IMR-90 (cell line): ENCODE data around the gene ZNF853. TPM values are rescaled to one million over a fixed set of nuclear protein-coding genes. Genes with fewer than 3 reads are reported as not detected.

ENCODE experiments used
- ATAC-seq: fragments of 200-7000 bp; cut with Tn5 transposase; 2 replicates; pipeline ENCODE4 v1.9.1; 2020; ENCODE audit warnings: low read depth, mild to moderate bottlenecking, moderate library complexity
- BruUV-seq: library from RNA; stranded (reverse); fragments of 400-500 nt; replicated peaks from 2 replicates; lab custom pipeline; 2021; lab: Mats Ljungman, UMichigan
- CTCF ChIA-PET: fragments of 300-600 bp; formaldehyde crosslinking; extraction: SDS; loops from one replicate; lab custom pipeline; 2021; ENCODE audit warnings: antibody characterized with exemption; lab: Yijun Ruan, JAX
- POLR2A ChIA-PET: fragments of 300-600 bp; sonication (Branson Sonifier 250); formaldehyde crosslinking; loops from one replicate; lab custom pipeline; 2022; ENCODE audit warnings: antibody characterized with exemption; ENCODE audit not compliant: unreplicated experiment; lab: Charles Lee
- DNase-seq: peaks from one replicate; pipeline ENCODE4 v3.0.0; 2013
- H2AFZ ChIP-seq: replicated peaks from 2 replicates; pipeline ENCODE3; 2013; ENCODE audit warnings: low read length, mild to moderate bottlenecking; ENCODE audit not compliant: poor library complexity
- H2AK5ac ChIP-seq: 2 replicates; pipeline ENCODE4 v1.6.1; 2013; ENCODE audit warnings: low read depth, low read length, inconsistent platforms
- H2AK9ac ChIP-seq: replicated peaks from 2 replicates; pipeline ENCODE3; 2013; ENCODE audit warnings: mild to moderate bottlenecking, low read depth, low read length, moderate library complexity; ENCODE audit not compliant: poor library complexity
- H2BK120ac ChIP-seq: 2 replicates; pipeline ENCODE4 v1.6.1; 2013; ENCODE audit warnings: low read depth, low read length, inconsistent platforms
- H2BK15ac ChIP-seq: 3 replicates; pipeline ENCODE4 v1.6.1; 2013; ENCODE audit warnings: low read depth, low read length, inconsistent platforms
- H2BK20ac ChIP-seq: 2 replicates; pipeline ENCODE4 v1.6.1; 2013; ENCODE audit warnings: low read depth, mild to moderate bottlenecking, inconsistent platforms, low read length, moderate library complexity
- H2BK5ac ChIP-seq: 2 replicates; pipeline ENCODE4 v1.6.1; 2013; ENCODE audit warnings: mild to moderate bottlenecking, low read depth, low read length, inconsistent platforms; ENCODE audit not compliant: poor library complexity, severe bottlenecking
- H3K14ac ChIP-seq: replicated peaks from 2 replicates; pipeline ENCODE4 v1.6.1; 2013; ENCODE audit warnings: low read depth, low read length, inconsistent platforms
- H3K18ac ChIP-seq: 2 replicates; pipeline ENCODE4 v1.6.1; 2013; ENCODE audit warnings: low read depth, low read length, control low read depth
- H3K23ac ChIP-seq: 2 replicates; pipeline ENCODE4 v1.6.1; 2013; ENCODE audit warnings: low read depth, low read length, inconsistent platforms
- H3K27ac ChIP-seq: 2 replicates; pipeline ENCODE4 v1.5.1; 2013; ENCODE audit warnings: mild to moderate bottlenecking, control low read depth, low read length; ENCODE audit not compliant: insufficient read depth
- H3K27me3 ChIP-seq: 2 replicates; pipeline ENCODE4 v1.6.1; 2013; ENCODE audit warnings: low read length; ENCODE audit not compliant: control insufficient read depth, insufficient read depth
- H3K36me3 ChIP-seq: 2 replicates; pipeline ENCODE4 v1.6.1; 2013; ENCODE audit warnings: low read length, mixed read lengths; ENCODE audit not compliant: control insufficient read depth, insufficient read depth
- H3K4ac ChIP-seq: 2 replicates; pipeline ENCODE4 v1.6.1; 2013; ENCODE audit warnings: low read depth, low read length, inconsistent platforms
- H3K4me1 ChIP-seq: 2 replicates; pipeline ENCODE4 v1.6.1; 2013; ENCODE audit warnings: low read length, mixed read lengths; ENCODE audit not compliant: control insufficient read depth, insufficient read depth
- H3K4me2 ChIP-seq: 2 replicates; pipeline ENCODE4 v1.6.1; 2013; ENCODE audit warnings: low read depth, mild to moderate bottlenecking, control low read depth, low read length, moderate library complexity
- H3K4me3 ChIP-seq: 2 replicates; pipeline ENCODE4 v1.5.1; 2013; ENCODE audit warnings: low read depth, mild to moderate bottlenecking, control low read depth, low read length, moderate library complexity; ENCODE audit not compliant: insufficient read depth
- H3K56ac ChIP-seq: 2 replicates; pipeline ENCODE4 v1.6.1; 2013; ENCODE audit warnings: low read length, inconsistent platforms; ENCODE audit not compliant: insufficient read depth; ENCODE audit errors: extremely low read depth
- H3K79me1 ChIP-seq, 2 experiments: 2 replicates each; pipeline ENCODE4 v1.6.1; 2013; ENCODE audit warnings: low read length in 2 of 2, inconsistent platforms in 1 of 2, low read depth in 1 of 2
- H3K9ac ChIP-seq: 2 replicates; pipeline ENCODE4 v1.6.1; 2013; ENCODE audit warnings: low read depth, low read length, control low read depth
- H3K9me1 ChIP-seq: 2 replicates; pipeline ENCODE4 v1.6.1; 2013; ENCODE audit warnings: low read length, inconsistent platforms; ENCODE audit not compliant: insufficient read depth
- H3K9me3 ChIP-seq: 2 replicates; pipeline ENCODE4 v1.6.1; 2013; ENCODE audit warnings: low read length; ENCODE audit not compliant: control insufficient read depth, insufficient read depth
- H4K20me1 ChIP-seq: 2 replicates; pipeline ENCODE4 v1.6.1; 2013; ENCODE audit warnings: low read length, inconsistent platforms; ENCODE audit not compliant: insufficient read depth
- H4K5ac ChIP-seq: 2 replicates; pipeline ENCODE4 v1.6.1; 2013; ENCODE audit warnings: mild to moderate bottlenecking, low read depth, low read length, control low read depth
- H4K8ac ChIP-seq, 2 experiments: 2 replicates each; pipeline ENCODE4 v1.6.1; 2013; ENCODE audit warnings: low read depth in 2 of 2, low read length in 2 of 2, control low read depth in 1 of 2, inconsistent platforms in 1 of 2
- H4K91ac ChIP-seq: 2 replicates; pipeline ENCODE4 v1.6.1; 2013; ENCODE audit warnings: low read depth, low read length, inconsistent platforms; ENCODE audit not compliant: insufficient read depth
- BHLHE40 ChIP-seq: fragments of 150-350 bp; IDR thresholded peaks from 2 replicates; pipeline ENCODE4 v1.6.1; 2016; ENCODE audit warnings: mild to moderate bottlenecking, low read depth, low read length
- CEBPB ChIP-seq: IDR thresholded peaks from 2 replicates; pipeline ENCODE4 v1.6.1; 2012; ENCODE audit warnings: low read depth, low read length, improper control_type of control experiment
- CHD1 ChIP-seq: IDR thresholded peaks from 2 replicates; pipeline ENCODE4 v1.6.1; 2012; ENCODE audit warnings: low read depth, low read length, improper control_type of control experiment
- CTCF ChIP-seq: conservative IDR thresholded peaks from 2 replicates; pipeline ENCODE4 v1.5.1; 2012; ENCODE audit warnings: mild to moderate bottlenecking, low read depth, low read length, improper control_type of control experiment
- FOS ChIP-seq: fragments of 150-350 bp; IDR thresholded peaks from 2 replicates; pipeline ENCODE4 v1.6.1; 2016; ENCODE audit warnings: low read depth, low read length
- MAFK ChIP-seq: IDR thresholded peaks from 2 replicates; pipeline ENCODE4 v1.6.1; 2012; ENCODE audit warnings: low read depth, low read length, improper control_type of control experiment
- RAD21 ChIP-seq: IDR thresholded peaks from 2 replicates; pipeline ENCODE4 v1.6.1; 2012; ENCODE audit warnings: low read length, improper control_type of control experiment
- RFX5 ChIP-seq: IDR thresholded peaks from 2 replicates; pipeline ENCODE4 v1.8.0; 2012; ENCODE audit warnings: low read depth, mild to moderate bottlenecking, low read length, moderate library complexity
- SMC3 ChIP-seq: fragments of 150-350 bp; IDR thresholded peaks from 2 replicates; pipeline ENCODE4 v1.6.1; 2016; ENCODE audit warnings: low read depth, mild to moderate bottlenecking, antibody characterized with exemption, low read length, moderate library complexity
- USF2 ChIP-seq: fragments of 150-350 bp; IDR thresholded peaks from 2 replicates; pipeline ENCODE4 v1.6.1; 2017; ENCODE audit warnings: mild to moderate bottlenecking, antibody characterized with exemption, low read length, low read depth
- WGBS, 2 experiments: methylation state at CpG; one replicate each; pipeline versions ENCODE4 v1.1.5 to v1.1.7; 2013; ENCODE audit warnings: missing lambda C conversion rate in 2 of 2; ENCODE audit not compliant: insufficient read length in 1 of 2; ENCODE audit errors: extremely low coverage in 2 of 2; 5-methylcytosine and 5-hydroxymethylcytosine counted together
- dilution Hi-C: fragments of 300-500 bp; cut with HindIII; formaldehyde crosslinking; loops from one replicate; pipeline ENCODE4 v1.14.3; 2018; ENCODE audit warnings: low sequenced_read_pairs; ENCODE audit not compliant: unreplicated experiment
- in situ Hi-C: fragments of 300-500 bp; cut with MboI; formaldehyde crosslinking; loops from 3 replicates; pipeline ENCODE4 v1.14.3; 2019; ENCODE audit warnings: low sequenced_read_pairs, inconsistent platforms, mixed read lengths
- intact Hi-C: fragments of 100-400 bp; cut with micrococcal nuclease; formaldehyde crosslinking; loops from 2 replicates; pipeline ENCODE4 v1.10.0; 2022
- polyA plus RNA-seq, 3 experiments: library from polyadenylated mRNA; depleted of rRNA; stranded (reverse); fragments of >200 nt; gene quantifications; 2 replicates each; pipeline ENCODE4 v1.2.3, GENCODE V29; 2012; ENCODE audit warnings: low replicate concordance in 1 of 3
- total RNA-seq: library from RNA; depleted of rRNA; stranded (reverse); fragments of >200 nt; gene quantifications from 2 replicates; pipeline ENCODE4 v1.2.3, GENCODE V29; 2012

Gene ZNF853
- total and polyA plus RNA-seq, 2 of the 4 experiments (the other 2 are of a cell fraction) = 3.4 TPM

DNA sequence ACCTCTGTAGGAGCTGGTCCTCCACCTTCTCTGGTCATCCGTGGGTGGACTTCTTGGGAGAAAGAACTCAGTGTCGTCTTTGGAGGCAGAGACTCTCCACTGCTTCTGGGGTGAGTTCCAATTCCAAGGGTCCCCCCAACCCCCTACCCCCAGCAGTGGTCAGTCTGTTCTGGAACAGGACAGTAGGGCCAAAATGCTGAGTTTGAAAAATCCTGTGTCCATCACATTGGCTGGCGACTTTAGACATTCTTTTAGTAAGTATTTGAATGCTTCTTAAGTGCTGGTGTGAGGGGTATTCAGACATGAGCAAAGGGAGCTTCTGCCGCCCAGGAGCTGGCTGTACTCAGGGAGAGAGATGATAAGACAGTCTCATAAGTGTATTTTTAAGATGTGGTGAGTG lies 23.6 kb downstream of the ZNF853 start:
- H3K9ac ChIP-seq = no peak overlapping the region
- 67% methylated on average over 1 of the region's 4 CpGs; no CpG with 5 or more reads in 1 of the 2 experiments for WGBS, 2 experiments
- no peak overlapping the region for H2AK9ac ChIP-seq
- ChIA-PET CTCF (no interaction called here), POLR2A (no interaction called here)
- BruUV-seq = no TSS peak
- no peak for DNase-seq
- H2AFZ ChIP-seq = no peak overlapping the region
- H3K9me1 ChIP-seq = peaks cover 10% of the 10 kb centered on the region; the same call in 1 of the 2 replicates
- H3K23ac ChIP-seq = no peak overlapping the region
- no peak overlapping the region for H2BK20ac ChIP-seq
- H3K36me3 ChIP-seq = peaks cover 39% of the 10 kb centered on the region
- in situ Hi-C loops (no loop called here), intact Hi-C loops (no loop called here), dilution Hi-C loops (no loop called here)
- ATAC-seq = no peak
- TF ChIP-seq MAFK (no peak), FOS (no peak), RAD21 (no peak), CEBPB (no peak), CHD1 (no peak), CTCF (no peak), RFX5 (no peak), BHLHE40 (no peak), SMC3 (no peak), USF2 (no peak)
- no peaks in the 10 kb centered on the region for H3K27me3 ChIP-seq
- H3K4ac ChIP-seq = no peak overlapping the region
- no peak overlapping the region for H3K18ac ChIP-seq
- H2BK120ac ChIP-seq = no peak overlapping the region
- no peak overlapping the region for H4K5ac ChIP-seq
- H3K4me3 ChIP-seq = no peak overlapping the region
- no peak overlapping the region for H2BK5ac ChIP-seq
- no peaks in the 10 kb centered on the region for H3K9me3 ChIP-seq
- no peak overlapping the region for H2AK5ac ChIP-seq
- H3K4me2 ChIP-seq = no peak overlapping the region; the same call in 1 of the 2 replicates
- no peak overlapping the region for H3K56ac ChIP-seq
- H3K4me1 ChIP-seq = peaks cover 7% of the 10 kb centered on the region
- no peak overlapping the region for H4K8ac ChIP-seq
- no peak overlapping the region for H4K91ac ChIP-seq
- H3K14ac ChIP-seq = no peak overlapping the region
- H3K27ac ChIP-seq = no peak overlapping the region
- no peak overlapping the region for H2BK15ac ChIP-seq
- H3K79me1 ChIP-seq = peaks cover 19 to 46% of the 10 kb centered on the region in 2 experiments
- H4K20me1 ChIP-seq = 0 out of 2 replicates have a peak, but pooled peaks cover 7% of the 10 kb centered on the region
